HG03097 (cell line): ENCODE data around the gene MTG2.

Source experiments
- ATAC-seq: cut with Tn5 transposase; IDR thresholded peaks from one replicate; pipeline ENCODE4 v1.9.1; 2021; ENCODE audit not compliant: unreplicated experiment, low FRiP score

The MTG2 gene

DNA sequence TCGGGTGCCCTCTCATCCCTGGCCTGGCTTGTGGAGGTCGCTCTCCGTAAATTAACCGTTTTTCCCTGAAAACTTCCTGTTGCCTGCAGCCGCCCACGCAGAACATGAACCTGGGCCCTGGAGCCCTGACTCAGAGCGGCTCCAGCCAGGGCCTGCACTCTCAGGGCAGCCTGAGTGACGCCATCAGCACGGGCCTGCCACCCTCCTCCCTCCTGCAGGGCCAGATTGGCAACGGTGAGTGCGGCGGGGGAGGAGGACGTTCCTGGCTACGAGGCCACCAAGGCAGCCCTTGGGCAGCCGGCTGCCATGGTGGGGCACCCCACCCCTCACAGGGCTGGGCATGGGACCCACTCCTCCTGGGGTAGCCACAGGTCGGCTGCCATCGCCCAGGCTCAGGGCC is 21.5 kb upstream of the MTG2 start:
- no peak for ATAC-seq

DNA sequence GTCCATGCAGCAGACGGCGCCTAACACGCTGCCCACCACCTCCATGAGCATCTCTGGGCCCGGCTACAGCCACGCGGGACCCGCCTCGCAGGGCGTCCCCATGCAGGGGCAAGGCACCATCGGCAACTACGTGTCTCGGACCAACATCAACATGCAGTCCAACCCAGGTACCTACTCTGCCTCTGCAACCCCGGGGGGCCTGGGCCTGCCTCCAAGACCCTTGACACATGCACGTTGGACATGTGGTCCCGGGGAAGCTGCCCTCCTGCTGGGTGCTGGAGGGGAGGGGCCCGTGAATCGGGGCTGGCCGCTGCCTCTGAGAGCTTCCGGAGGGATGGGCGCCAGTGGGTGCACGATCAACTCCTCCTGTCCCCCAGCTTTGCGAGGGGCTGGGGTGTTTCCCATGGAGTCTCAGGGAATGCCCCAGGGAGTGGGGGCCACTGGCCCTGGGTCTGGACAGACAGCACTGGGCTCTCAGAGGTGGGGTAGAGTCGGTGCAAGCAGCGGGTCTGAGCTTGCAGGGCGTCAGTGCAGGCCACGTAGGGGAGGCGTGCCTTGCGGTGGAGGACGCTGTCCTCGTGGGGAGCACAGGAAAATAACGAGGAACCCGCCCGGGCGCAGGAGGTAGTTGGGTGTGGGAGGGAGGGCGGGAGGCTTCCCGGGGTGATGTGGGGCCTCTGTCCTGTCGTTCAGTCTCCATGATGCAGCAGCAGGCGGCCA is 19.9 kb upstream of the MTG2 start:
- no peak for ATAC-seq

DNA sequence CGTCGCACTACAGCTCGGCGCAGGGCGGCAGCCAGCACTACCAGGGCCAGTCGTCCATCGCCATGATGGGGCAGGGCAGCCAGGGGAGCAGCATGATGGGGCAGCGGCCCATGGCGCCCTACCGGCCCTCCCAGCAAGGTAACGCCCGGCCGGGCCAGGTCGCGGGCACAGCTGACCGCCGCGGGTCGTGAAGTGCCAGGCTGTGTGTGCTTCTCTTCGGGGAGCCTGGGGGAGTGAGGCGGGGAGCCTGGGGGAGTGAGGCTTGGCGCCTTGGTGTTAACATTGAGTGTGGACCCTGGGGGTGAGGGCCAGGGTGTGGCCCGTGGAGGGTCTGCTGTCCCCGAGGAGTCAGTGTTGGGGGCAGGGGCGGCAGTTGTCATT is 19.4 kb upstream of the MTG2 start:
- no peak for ATAC-seq

DNA sequence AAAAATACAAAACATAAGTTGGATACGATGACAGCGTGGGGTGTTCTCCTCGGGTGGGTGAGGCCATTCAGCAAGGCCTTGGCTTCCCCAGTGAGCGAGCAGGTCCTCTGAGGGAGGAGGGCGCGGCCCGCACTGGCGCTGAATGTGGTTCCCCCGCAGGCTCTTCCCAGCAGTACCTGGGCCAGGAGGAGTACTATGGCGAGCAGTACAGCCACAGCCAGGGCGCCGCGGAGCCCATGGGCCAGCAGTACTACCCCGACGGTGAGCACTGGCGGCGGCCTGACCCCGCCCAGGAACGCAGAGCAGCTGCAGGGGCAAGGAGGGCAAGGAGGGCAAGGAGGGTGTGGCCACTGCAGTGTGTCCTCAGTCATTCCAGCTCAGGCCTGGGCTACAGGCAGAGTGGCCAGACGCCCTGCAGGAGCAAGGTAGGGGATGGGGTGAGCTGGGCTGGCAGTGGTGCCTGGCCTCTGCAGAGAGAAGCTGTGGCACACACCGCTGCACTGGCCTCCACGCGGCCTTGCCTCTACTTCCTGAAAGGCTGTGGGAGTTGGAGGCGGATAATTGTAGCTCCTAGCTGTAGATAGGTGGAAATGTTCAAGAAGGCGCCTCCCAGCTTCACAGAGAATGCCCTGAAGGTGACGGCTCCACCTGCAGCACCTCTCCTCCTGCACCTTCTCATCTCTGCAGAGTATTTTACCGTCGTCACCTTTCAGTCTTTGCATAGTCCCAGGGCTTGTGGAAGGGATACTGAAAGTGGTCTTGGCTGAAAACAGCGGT is 18.7 kb upstream of the MTG2 start:
- no peak for ATAC-seq

DNA sequence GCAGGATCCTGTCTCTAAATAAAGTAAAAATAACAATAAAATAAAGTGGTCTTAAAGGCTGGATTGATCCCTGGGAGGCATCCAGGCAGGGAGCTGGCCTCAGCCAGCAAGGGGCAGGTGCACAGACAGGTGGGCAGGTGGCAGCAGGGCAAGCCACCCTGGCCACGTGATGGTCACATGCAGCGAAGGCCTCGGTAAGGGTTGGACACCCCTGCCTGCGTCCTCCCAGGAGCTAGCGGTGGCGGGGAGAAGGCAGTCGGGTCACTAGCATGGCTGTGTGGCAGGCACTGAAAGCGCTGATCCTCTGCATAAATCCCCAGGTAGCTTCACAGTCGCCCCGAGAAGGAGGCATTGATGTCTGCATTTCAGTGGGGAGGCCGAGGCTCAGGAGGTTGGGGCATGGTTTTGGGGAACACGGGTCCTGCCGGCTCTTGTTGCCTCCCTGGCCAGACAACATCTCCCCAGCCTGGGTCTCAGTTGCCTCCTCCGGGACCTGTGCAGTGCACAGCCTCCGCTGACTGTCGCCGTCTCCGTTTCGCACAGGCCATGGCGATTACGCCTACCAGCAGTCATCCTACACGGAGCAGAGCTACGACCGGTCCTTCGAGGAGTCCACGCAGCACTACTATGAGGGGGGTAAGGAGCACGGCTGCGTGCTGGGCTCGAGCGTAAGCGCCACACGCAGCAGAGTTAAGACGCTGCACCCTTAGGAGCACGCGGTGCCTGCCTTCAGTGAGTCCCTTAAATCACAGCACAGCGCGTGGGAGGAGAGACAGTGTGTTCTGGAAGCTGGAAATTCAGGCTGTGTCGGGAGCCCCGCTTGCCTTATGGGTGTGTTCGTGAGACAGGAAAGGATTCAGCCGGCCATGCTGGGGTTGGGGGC is 17.7 kb upstream of the MTG2 start:
- no peak for ATAC-seq

GRCh38 chr20:62165762-62166399 is 16.9 kb upstream of the MTG2 start:
- ATAC-seq = no peak

DNA sequence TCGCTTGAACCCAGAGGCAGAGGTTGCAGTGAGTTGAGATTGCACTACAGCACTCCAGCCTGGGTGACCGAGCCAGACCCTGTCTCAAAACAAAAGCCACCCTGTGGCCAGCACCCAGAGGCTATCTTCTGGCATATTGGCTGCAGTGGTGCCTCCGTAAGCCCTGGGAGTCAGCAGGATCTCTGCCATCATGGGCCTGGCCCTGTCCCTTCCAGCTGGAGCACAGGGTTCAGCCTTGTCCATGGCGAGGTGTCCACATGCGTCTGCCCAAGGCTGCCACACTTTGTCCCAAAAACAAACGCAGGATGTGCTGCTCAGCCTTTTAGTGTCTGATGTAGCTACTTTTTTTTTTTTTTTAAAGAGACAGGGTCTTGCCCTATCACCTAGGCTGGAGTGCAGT is 15.4 kb upstream of the MTG2 start:
- no peak for ATAC-seq

DNA sequence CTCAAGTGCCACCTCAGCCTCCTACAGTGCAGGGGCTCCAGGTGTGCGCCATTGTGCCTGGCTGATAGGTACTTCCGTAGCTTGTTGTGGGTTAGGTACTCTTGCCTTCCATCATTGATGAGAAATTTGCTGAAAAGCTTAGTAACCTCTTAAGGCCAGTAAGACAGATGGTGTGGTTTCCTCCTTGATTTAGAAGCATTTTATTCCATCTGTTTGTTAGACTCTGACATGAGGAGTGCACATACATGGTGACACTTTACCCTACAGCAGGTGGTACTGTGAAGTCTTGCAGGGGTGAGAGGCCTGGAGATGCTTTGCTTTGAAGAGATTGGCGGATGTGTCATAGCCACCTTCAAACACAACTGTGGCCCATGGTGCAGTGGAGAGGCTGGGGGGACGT is 14.8 kb upstream of the MTG2 start:
- no peak for ATAC-seq

GRCh38 chr20:62168890-62169435 is 13.9 kb upstream of the MTG2 start:
- ATAC-seq = no peak

DNA sequence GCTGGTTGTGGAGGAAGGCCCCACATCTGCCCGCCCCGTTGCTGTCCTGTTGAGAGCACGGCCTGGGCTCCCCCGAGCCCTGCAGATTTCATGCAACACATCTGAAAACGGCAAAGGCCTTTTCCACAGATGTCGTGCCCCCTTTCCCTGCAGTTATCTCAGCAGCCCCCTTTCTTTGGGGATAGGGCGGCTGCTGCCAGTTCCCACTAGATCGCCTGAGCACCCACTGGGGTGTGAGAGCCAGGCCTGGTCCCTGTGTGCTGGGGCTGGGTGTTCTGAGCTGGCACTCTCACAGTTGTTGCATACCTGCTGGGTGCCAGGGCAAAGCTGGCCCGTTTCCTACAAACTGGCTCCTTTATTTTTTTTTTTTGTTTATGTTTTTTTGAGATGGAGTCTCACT is 12.3 kb upstream of the MTG2 start:
- no peak for ATAC-seq

DNA sequence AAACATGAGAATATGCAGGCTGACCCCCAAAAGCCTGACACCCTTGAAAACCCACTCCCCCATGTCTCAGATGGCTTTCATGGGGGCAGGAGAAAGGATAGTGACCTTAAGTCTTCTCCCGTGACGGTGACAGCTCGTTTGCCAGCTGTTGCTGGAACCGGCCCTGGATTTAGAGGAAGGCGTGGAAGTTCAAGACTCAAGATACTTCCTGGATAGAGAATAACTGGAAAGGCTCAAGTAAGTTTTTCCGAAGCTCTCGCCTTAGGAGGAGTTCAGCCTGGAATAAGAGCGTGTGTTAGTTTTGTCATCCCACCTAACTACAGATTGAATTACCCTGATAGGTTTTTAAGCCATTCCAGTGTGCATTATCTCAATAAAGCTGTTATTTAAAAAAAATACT is 11.6 kb upstream of the MTG2 start:
- ATAC-seq = no peak

- no peak for ATAC-seq
Observed at GRCh38 chr20:62172666-62173065, 10.2 kb upstream of the MTG2 start.

GRCh38 chr20:62174021-62174804 is 8.6 kb upstream of the MTG2 start:
- ATAC-seq = no peak

- no peak for ATAC-seq
Observed at GRCh38 chr20:62174870-62175624, 7.8 kb upstream of the MTG2 start.

DNA sequence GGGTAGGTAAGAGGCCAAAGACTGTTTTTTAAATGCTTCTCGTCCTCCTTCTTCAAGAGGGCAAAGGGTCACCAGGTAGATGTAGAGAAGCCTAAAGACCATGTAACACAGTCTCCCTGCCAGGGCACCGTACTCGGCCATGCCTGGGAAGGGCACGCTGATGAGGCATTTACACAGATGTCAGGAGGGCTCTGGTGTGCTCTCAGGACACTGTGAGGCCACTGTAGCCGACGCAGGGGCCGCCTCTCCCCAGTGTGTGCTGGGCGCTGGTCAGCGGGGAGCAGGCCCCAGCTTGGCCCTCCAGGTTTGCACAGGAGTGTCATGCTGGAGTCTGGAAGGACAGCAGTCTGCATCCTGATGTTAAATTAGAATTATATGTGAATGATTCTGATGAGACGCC is 7.1 kb upstream of the MTG2 start:
- no peak for ATAC-seq

GRCh38 chr20:62176866-62177265 is 6.0 kb upstream of the MTG2 start:
- no peak for ATAC-seq

DNA sequence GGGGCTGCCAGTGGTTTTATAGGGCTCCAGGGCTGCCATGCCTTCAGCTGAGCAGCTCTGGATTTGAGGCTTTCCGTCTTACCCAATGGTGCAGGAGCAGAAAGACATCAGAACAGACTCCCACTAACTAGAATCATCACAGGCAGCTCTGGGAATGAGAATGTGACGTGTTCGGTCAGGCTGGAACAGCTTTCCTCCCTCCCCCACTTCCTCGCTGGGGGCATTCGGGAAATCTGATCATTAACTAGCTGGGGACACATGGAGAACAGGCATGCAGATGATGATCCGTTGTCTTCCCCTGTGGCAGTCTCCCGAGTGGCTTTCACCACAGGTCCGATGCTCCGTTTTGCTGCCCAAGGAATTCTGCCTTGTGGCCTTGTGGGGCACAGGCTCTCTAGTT is 5.5 kb upstream of the MTG2 start:
- ATAC-seq = no peak

DNA sequence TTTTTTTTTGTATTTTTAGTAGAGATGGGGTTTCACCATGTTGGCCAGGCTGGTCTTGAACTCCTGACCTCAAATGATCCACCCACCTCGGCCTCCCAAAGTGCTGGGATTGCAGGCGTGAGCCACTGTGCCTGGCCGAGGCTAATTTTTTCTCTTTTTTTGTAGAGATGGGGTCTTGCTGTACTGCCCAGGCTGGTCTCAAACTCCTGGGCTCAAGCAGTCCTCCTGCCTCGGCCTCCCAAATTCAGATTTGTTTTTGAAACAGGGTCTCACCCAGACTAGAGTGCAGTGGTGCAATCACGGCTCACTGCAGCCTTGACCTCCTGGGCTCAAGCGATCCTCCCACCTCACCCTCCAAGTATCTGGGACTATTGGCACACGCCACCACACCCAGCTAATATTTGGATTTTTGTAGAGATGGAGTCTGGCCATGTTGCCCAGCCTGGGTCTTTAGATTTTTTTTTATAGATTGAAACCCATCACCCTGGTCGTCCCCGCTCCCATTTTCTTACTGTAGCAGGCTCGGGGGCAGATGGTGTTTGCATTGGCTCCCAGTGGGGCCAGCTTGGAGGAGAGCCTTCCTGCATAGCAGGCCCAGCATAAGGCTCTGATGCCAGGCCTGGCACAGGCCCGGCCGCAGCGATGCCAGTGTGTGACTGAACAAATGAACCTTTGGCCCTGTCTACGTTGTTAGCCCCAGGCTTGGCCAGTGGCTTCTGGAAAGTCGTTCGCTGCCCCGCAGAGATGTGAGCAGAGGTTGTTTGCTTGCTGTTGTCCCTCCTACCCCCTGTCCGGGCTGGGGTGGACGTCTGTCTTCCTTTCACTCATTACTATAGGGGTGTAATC is 4.3 kb upstream of the MTG2 start:
- ATAC-seq = no peak
